ENCODE data around the gene SMARCD1.

SMARCD1 gene

GRCh38 chr12:50056639-50056976, 28.5 kb upstream of the SMARCD1 start:
- H3K27me3 ChIP-seq (ENCODE audit: control insufficient read depth, insufficient read depth, low read length, poor library complexity, severe bottlenecking) = peaks cover 75% of the 10 kb centered on the region
- no peaks in the 10 kb centered on the region for H3K36me3 ChIP-seq (ENCODE audit: control insufficient read depth, insufficient read depth, low read length)
- peak overlapping the region; percentile 65 for H3K4me3 ChIP-seq (ENCODE audit: insufficient read depth, low read depth, low read length)
- no peaks in the 10 kb centered on the region for H3K9me3 ChIP-seq (ENCODE audit: control insufficient read depth, low read length)
- no peak overlapping the region for H3K27ac ChIP-seq (ENCODE audit: insufficient read depth, low read depth, low read length, poor library complexity, severe bottlenecking)
- peaks cover 14% of the 10 kb centered on the region for H3K4me1 ChIP-seq (ENCODE audit: control insufficient read depth, insufficient read depth, low read length)
- 16 to 23% methylated on average over 3 of the region's 3 CpGs for WGBS, 2 experiments

DNA sequence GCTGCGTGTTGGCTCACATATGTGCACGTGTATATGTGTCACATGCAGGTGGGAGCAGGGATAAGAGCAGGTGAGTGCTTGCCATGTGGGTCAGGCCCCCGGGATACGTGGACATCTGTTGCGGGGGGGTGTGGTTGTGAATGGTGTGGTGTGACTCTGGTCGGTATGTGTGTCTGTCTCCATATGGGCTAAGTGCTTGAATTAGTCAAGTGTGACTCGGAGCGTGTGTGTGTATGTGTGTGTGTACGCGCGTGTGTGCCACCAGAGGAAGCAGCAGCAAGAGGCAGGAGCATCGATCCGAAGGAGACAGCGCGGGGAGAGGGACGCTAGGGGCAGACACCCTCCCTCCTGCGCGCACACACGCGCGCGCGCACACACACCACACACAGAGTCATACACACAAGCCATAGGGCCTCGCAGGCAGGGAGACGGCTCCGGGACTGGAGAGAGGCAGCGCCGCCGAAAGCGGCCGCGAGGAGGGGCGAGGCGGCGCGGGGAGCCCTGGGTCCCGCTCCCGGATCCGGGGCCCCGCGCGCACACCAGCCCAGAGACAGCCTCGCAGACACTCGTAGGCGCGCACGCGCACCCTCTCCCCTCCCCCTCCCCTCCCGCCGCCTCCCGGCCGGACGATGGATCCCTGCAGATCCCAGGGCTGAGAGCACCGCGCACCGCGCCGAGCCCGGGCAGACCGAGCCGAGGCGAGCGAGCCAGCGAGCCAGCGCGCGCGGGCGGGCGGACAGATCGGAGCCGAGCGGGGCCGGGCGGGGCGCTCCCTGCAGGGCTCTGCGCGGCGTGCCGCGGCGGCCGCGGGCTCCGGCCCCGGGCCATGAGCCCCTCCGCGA, 27.9 kb upstream of the SMARCD1 start, which contains the start of gene ASIC1:
Gene ASIC1 (plus strand): TSS at position 597 of the 842 bp plus-strand sequence. CDS start 1,171 bp downstream, outside the sequence.
- peaks cover 13% of the 10 kb centered on the region for H3K4me1 ChIP-seq (ENCODE audit: control insufficient read depth, insufficient read depth, low read length)
- H3K36me3 ChIP-seq (ENCODE audit: control insufficient read depth, insufficient read depth, low read length) = no peaks in the 10 kb centered on the region
- H3K27ac ChIP-seq (ENCODE audit: insufficient read depth, low read depth, low read length, poor library complexity, severe bottlenecking) = no peak within 1 kb of the TSS
- no peaks in the 10 kb centered on the region for H3K9me3 ChIP-seq (ENCODE audit: control insufficient read depth, low read length)
- peak within 1 kb of the TSS; percentile 65 for H3K4me3 ChIP-seq (ENCODE audit: insufficient read depth, low read depth, low read length)
- 1% methylated on average over 88 of the region's 88 CpGs for WGBS, 2 experiments
- peaks cover 68% of the 10 kb centered on the region for H3K27me3 ChIP-seq (ENCODE audit: control insufficient read depth, insufficient read depth, low read length, poor library complexity, severe bottlenecking)

DNA sequence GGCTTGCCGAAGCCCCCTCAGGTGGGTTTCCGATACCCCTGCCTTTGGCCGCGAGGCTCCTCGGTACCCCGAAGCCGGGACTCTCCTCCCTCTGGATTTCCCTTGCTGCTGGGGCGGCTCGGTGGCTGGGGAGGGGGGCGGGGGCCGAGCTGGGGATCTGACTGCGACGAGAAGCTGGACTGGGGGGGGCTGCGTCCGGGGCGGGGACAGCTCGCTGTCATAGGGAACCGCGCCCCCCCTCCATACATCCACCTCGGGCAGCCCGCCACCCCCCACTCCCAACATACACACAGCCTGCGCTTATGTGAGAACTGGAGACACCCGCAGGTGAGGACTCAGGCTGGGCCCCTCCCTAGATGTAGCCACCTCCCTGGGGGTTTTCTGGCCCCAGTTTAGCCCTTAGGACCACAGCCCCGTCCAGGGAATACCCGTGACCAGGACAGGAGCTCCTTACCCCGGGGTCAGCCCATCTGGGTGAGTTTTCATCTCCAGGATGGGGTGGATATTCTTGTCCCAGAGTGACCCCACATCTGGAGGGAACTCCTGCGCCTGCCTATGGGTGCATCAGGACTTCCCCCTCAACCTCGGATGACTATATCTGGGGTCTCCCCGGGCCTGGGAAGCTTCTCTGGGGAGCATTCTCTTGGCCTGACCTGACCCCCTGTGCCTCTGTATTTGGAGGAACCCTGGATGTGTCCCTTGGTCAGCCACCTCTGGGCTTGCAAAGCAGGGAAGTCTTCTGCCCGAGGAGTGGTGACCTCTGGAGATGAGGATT, 27.1 kb upstream of the SMARCD1 start:
- no peaks in the 10 kb centered on the region for H3K36me3 ChIP-seq (ENCODE audit: control insufficient read depth, insufficient read depth, low read length)
- no peak overlapping the region for H3K27ac ChIP-seq (ENCODE audit: insufficient read depth, low read depth, low read length, poor library complexity, severe bottlenecking)
- peaks cover 60% of the 10 kb centered on the region for H3K27me3 ChIP-seq (ENCODE audit: control insufficient read depth, insufficient read depth, low read length, poor library complexity, severe bottlenecking)
- no peaks in the 10 kb centered on the region for H3K9me3 ChIP-seq (ENCODE audit: control insufficient read depth, low read length)
- H3K4me1 ChIP-seq (ENCODE audit: control insufficient read depth, insufficient read depth, low read length) = peaks cover 13% of the 10 kb centered on the region
- H3K4me3 ChIP-seq (ENCODE audit: insufficient read depth, low read depth, low read length) = peak overlapping the region; percentile 65
- WGBS, 2 experiments = 16 to 17% methylated on average over 30 of the region's 30 CpGs

DNA sequence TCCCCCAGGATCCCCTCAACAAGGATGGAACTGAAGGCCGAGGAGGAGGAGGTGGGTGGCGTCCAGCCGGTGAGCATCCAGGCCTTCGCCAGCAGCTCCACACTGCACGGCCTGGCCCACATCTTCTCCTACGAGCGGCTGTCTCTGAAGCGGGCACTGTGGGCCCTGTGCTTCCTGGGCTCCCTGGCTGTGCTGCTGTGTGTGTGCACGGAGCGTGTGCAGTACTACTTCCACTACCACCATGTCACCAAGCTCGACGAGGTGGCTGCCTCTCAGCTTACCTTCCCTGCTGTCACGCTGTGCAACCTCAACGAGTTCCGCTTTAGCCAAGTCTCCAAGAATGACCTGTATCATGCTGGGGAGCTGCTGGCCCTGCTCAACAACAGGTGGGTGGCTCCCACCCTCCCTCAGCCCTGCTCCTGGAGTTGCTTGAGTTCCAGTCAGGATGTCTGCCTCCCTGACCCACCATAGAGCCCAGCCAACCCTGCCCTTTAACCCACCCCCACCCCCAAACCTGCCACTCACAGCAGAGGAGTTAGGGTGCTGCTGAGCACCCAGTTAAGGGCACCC, 26.3 kb upstream of the SMARCD1 start:
- WGBS, 2 experiments = 87 to 89% methylated on average over 15 of the region's 15 CpGs
- H3K4me3 ChIP-seq (ENCODE audit: insufficient read depth, low read depth, low read length) = no peak overlapping the region

DNA sequence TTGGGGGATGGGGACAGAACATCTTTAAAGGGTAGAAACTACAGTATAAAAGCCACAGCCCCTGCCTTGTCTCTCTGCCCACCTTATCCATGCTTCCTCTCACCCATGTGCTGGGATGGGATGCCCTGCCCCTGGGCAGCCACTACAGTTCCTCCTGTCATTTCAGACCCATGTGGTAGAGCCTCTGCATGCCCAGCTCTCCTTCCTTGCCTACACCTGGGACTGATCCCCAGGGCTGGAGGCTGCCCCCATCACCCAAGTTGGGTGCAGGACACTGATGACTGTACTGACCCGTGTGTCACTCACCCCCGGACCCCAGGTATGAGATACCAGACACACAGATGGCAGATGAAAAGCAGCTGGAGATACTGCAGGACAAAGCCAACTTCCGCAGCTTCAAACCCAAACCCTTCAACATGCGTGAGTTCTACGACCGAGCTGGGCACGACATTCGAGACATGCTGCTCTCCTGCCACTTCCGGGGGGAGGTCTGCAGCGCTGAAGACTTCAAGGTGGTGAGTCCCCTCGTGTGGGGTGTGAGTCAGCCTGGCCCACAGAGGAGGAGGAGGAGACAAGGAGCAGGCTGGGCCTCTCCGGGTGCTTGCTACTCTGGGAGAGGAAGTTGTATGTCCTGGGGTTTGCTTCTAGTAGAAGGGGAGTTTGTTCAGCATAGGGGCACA, 25.6 kb upstream of the SMARCD1 start:
- Histone ChIP-seq H3K9me3 (ENCODE audit: control insufficient read depth, low read length) (no peaks in the 10 kb centered on the region), H3K4me3 (ENCODE audit: insufficient read depth, low read depth, low read length) (no peak overlapping the region), H3K27ac (ENCODE audit: insufficient read depth, low read depth, low read length, poor library complexity, severe bottlenecking) (no peak overlapping the region), H3K27me3 (ENCODE audit: control insufficient read depth, insufficient read depth, low read length, poor library complexity, severe bottlenecking) (peaks cover 48% of the 10 kb centered on the region), H3K36me3 (ENCODE audit: control insufficient read depth, insufficient read depth, low read length) (no peaks in the 10 kb centered on the region), H3K4me1 (ENCODE audit: control insufficient read depth, insufficient read depth, low read length) (peaks cover 13% of the 10 kb centered on the region)
- WGBS, 2 experiments = 74 to 80% methylated on average over 12 of the region's 12 CpGs

More for the DNA sequence above, 26.3 kb upstream of the SMARCD1 start:
- peaks cover 53% of the 10 kb centered on the region for H3K27me3 ChIP-seq (ENCODE audit: control insufficient read depth, insufficient read depth, low read length, poor library complexity, severe bottlenecking)
- no peaks in the 10 kb centered on the region for H3K36me3 ChIP-seq (ENCODE audit: control insufficient read depth, insufficient read depth, low read length)
- peaks cover 13% of the 10 kb centered on the region for H3K4me1 ChIP-seq (ENCODE audit: control insufficient read depth, insufficient read depth, low read length)
- no peak overlapping the region for H3K27ac ChIP-seq (ENCODE audit: insufficient read depth, low read depth, low read length, poor library complexity, severe bottlenecking)
- H3K9me3 ChIP-seq (ENCODE audit: control insufficient read depth, low read length) = no peaks in the 10 kb centered on the region

- H3K4me3 ChIP-seq (ENCODE audit: insufficient read depth, low read depth, low read length) = no peak overlapping the region
- no peaks in the 10 kb centered on the region for H3K36me3 ChIP-seq (ENCODE audit: control insufficient read depth, insufficient read depth, low read length)
- H3K27ac ChIP-seq (ENCODE audit: insufficient read depth, low read depth, low read length, poor library complexity, severe bottlenecking) = no peak overlapping the region
- 70 to 74% methylated on average over 4 of the region's 4 CpGs for WGBS, 2 experiments
- H3K4me1 ChIP-seq (ENCODE audit: control insufficient read depth, insufficient read depth, low read length) = peaks cover 13% of the 10 kb centered on the region
- no peaks in the 10 kb centered on the region for H3K9me3 ChIP-seq (ENCODE audit: control insufficient read depth, low read length)
- peaks cover 48% of the 10 kb centered on the region for H3K27me3 ChIP-seq (ENCODE audit: control insufficient read depth, insufficient read depth, low read length, poor library complexity, severe bottlenecking)
These were observed 25.0 kb upstream of the SMARCD1 start for GRCh38 chr12:50060120-50060468.

DNA sequence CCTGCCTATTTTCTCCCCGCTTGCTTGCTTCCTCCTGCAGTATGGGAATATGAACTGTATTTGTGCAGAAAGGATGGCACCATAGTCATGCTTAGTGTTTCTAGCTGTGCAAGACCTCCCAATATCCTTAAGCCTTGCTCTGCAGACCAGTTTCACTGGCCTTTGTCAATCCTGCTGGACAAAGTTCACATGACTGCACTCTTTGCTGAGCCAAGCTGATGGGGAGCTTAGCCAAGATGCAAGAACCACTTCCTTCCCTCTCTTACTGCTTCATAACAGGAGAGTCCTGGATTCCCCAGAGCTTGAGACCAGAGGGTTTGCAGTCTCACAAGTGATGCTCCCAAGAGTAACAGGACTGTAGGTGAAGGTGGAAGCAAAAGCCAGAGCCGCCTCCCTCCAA, 24.0 kb upstream of the SMARCD1 start:
- no peak overlapping the region for H3K4me3 ChIP-seq (ENCODE audit: insufficient read depth, low read depth, low read length)
- H3K36me3 ChIP-seq (ENCODE audit: control insufficient read depth, insufficient read depth, low read length) = no peaks in the 10 kb centered on the region
- no peaks in the 10 kb centered on the region for H3K9me3 ChIP-seq (ENCODE audit: control insufficient read depth, low read length)
- peaks cover 18% of the 10 kb centered on the region for H3K4me1 ChIP-seq (ENCODE audit: control insufficient read depth, insufficient read depth, low read length)
- 80 to 100% methylated on average over 1 of the region's 2 CpGs for WGBS, 2 experiments
- peaks cover 37% of the 10 kb centered on the region for H3K27me3 ChIP-seq (ENCODE audit: control insufficient read depth, insufficient read depth, low read length, poor library complexity, severe bottlenecking)
- no peak overlapping the region for H3K27ac ChIP-seq (ENCODE audit: insufficient read depth, low read depth, low read length, poor library complexity, severe bottlenecking)

- 76 to 77% methylated on average over 6 of the region's 6 CpGs for WGBS, 2 experiments
- no peaks in the 10 kb centered on the region for H3K9me3 ChIP-seq (ENCODE audit: control insufficient read depth, low read length)
- no peak overlapping the region for H3K4me3 ChIP-seq (ENCODE audit: insufficient read depth, low read depth, low read length)
- no peaks in the 10 kb centered on the region for H3K36me3 ChIP-seq (ENCODE audit: control insufficient read depth, insufficient read depth, low read length)
- no peak overlapping the region for H3K27ac ChIP-seq (ENCODE audit: insufficient read depth, low read depth, low read length, poor library complexity, severe bottlenecking)
- peaks cover 9% of the 10 kb centered on the region for H3K4me1 ChIP-seq (ENCODE audit: control insufficient read depth, insufficient read depth, low read length)
- peaks cover 28% of the 10 kb centered on the region for H3K27me3 ChIP-seq (ENCODE audit: control insufficient read depth, insufficient read depth, low read length, poor library complexity, severe bottlenecking)
These were observed 23.0 kb upstream of the SMARCD1 start for GRCh38 chr12:50061946-50062686.

DNA sequence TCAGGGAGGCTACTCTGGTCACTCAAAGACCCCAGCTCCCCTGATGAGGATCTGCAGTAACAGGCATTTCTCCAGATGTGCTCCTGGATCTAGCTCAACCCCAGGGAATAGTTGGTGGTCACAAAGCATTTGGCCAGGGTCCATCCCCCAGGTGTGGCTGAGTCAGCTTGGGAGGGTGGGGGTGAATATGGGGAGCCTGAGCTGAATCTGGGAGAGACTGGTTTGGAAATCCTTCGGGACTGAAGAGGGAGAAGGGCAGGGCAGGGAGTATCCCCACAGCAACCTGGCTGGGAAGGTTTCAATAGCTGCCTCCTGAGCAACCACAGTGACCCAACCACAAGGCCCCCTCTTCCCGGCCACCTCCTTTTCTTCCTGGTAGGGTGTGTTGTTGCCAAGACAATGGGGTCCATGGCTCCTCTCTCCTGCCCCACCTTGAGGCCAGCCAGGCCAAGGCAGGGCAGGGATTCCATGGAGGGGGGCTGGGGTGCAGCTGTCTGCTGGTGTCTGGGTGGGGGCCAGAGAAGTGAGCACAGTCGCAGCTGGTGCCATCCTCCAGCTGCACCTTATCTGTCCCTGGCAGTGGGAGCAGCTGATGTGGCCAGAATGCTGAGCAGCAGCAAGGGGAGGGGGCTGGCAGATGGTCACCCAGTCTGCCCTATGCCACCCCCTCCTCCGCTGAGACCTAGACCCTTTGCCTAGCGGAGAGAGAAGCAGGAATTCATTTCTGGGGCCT, 22.2 kb upstream of the SMARCD1 start:
- Histone ChIP-seq H3K36me3 (ENCODE audit: control insufficient read depth, insufficient read depth, low read length) (no peaks in the 10 kb centered on the region), H3K4me1 (ENCODE audit: control insufficient read depth, insufficient read depth, low read length) (peaks cover 9% of the 10 kb centered on the region), H3K27me3 (ENCODE audit: control insufficient read depth, insufficient read depth, low read length, poor library complexity, severe bottlenecking) (peaks cover 23% of the 10 kb centered on the region), H3K4me3 (ENCODE audit: insufficient read depth, low read depth, low read length) (no peak overlapping the region), H3K9me3 (ENCODE audit: control insufficient read depth, low read length) (no peaks in the 10 kb centered on the region), H3K27ac (ENCODE audit: insufficient read depth, low read depth, low read length, poor library complexity, severe bottlenecking) (no peak overlapping the region)
- 90 to 91% methylated on average over 5 of the region's 5 CpGs for WGBS, 2 experiments

Data from ectodermal cell (in vitro differentiated cells).